22Rv1 (cell line): ENCODE results near the gene TSTD2.
A peak's percentile ranks its signal among the peaks of the same experiment; 100 is the strongest.

Source experiments
- H3K27ac ChIP-seq: fragments of 450-650 bp; 2 replicates; pipeline ENCODE4 v1.5.1; 2017
- ZFX ChIP-seq: fragments of 450-650 bp; IDR thresholded peaks from 2 replicates; pipeline ENCODE4 v1.6.1; 2017; ENCODE audit warnings: antibody characterized with exemption, borderline replicate concordance
- TF ChIP-seq, protein P1 (sequence below): fragments of 450-650 bp; IDR thresholded peaks from 2 replicates; pipeline ENCODE4 v1.5.1; 2017; ENCODE audit warnings: mild to moderate bottlenecking

The TSTD2 gene

DNA sequence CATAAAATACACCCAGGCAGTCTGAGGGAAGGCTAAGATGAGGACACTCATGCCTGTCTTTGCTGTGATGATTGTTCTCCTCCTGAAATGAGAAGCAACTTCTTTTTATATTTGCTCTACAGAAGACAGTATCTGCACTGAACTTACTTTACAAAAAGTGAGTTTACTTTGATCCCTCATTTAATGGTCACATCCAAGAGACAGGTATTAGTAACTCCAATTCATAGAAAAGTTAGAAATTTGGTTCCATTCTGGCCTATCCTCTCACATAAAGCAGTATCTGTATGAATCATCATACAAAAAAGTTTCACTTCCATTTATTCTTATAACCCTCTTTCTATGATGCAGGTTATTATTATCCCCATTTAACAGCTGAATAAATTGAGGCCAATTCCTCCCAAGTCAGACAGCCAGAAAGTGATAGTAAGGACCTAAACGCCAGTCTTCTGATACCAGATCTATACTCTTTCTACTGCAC is 15.2 kb downstream of the TSTD2 start:
- TF ChIP-seq ZFX = no peak
- TF ChIP-seq, protein P1, sequence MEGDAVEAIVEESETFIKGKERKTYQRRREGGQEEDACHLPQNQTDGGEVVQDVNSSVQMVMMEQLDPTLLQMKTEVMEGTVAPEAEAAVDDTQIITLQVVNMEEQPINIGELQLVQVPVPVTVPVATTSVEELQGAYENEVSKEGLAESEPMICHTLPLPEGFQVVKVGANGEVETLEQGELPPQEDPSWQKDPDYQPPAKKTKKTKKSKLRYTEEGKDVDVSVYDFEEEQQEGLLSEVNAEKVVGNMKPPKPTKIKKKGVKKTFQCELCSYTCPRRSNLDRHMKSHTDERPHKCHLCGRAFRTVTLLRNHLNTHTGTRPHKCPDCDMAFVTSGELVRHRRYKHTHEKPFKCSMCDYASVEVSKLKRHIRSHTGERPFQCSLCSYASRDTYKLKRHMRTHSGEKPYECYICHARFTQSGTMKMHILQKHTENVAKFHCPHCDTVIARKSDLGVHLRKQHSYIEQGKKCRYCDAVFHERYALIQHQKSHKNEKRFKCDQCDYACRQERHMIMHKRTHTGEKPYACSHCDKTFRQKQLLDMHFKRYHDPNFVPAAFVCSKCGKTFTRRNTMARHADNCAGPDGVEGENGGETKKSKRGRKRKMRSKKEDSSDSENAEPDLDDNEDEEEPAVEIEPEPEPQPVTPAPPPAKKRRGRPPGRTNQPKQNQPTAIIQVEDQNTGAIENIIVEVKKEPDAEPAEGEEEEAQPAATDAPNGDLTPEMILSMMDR = no peak
- H3K27ac ChIP-seq = no peak overlapping the region

DNA sequence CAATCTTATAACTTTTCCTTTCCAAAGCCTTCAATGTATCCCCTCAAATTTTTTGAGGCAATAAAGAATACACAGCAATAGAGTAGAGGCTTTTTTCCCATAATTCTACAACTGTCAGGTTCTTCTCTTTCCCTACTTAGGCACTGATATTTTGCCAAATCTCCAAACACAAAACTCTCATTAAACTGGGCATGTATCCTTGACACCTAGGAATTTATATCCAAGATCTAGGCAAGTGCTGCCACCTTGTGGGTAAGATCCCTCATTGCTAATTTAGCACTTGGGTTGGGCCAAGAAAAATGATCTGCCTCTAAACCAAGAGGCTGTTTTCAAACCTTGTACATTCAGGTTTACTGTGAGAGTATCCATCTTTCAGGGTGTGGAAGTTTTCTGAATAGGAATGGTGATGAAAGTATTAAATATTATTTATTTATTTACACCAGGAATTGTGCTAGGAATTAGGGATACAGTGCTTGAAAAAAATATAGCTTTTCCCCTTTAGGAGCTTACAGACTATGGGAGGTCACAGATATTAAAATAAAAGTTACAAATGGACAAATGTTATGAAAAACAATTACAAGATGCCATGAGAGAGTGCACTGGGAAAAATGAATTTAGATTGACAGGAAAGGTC is 17.6 kb downstream of the TSTD2 start:
- no peak overlapping the region for H3K27ac ChIP-seq
- TF ChIP-seq, protein P1 = peak; percentile 87
- TF ChIP-seq ZFX = no peak

DNA sequence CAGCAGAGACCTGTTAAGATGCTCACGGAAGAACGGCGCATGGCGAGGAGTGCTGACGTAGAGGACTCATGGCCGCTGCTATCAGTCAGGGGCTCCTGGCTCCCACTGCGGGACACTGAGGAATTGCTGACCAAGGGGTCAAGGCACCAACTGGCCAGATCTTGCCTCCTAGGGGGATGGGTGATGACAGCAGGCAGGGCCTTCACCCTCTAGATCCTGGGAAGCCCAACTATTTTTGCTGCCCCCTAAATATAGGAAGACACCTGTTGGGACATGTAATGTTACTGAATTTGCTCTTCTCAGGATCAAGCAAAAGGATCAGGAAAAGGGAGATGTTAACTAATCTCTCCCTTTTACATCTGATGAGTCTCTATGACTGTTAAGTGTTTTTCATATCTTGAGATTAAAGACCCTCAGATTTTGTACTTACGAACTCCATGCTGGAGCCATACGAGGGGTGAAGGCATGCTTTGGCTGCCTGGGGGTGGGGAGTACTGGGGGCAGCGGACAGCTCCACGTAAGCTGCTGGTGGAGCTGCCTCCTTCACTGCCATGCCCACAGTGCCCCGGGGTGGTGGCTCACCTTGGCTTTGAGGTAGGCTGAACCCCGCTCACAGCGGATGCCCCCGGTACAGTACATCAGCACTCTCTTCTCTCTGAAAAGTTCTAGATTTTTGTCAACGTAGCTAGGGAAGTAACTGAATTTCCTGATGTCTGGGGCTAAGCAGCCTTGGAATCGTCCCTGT is 28.1 kb downstream of the TSTD2 start:
- H3K27ac ChIP-seq = no peak overlapping the region
- TF ChIP-seq ZFX = no peak
- TF ChIP-seq, protein P1 = no peak

DNA sequence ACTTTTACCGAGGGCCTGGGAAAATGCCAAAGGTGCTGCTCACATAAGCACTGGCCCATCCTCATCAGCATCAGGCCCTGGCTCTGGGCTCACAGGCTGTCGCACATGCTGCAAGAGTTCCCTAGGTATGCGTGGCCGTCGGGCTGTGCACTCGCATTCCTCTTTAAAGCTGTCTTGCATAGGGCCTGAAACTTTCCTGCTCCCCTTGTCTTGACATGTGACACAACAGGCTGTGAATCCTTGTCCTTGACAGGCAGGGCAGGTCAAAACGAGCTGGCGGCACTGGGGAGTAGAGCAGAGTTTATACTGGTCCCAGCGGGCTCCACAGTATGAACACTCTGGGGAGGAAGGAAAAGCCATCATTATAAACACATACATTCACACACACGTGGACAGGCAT is 30.7 kb downstream of the TSTD2 start:
- TF ChIP-seq ZFX = no peak
- TF ChIP-seq, protein P1 = no peak
- no peak overlapping the region for H3K27ac ChIP-seq

DNA sequence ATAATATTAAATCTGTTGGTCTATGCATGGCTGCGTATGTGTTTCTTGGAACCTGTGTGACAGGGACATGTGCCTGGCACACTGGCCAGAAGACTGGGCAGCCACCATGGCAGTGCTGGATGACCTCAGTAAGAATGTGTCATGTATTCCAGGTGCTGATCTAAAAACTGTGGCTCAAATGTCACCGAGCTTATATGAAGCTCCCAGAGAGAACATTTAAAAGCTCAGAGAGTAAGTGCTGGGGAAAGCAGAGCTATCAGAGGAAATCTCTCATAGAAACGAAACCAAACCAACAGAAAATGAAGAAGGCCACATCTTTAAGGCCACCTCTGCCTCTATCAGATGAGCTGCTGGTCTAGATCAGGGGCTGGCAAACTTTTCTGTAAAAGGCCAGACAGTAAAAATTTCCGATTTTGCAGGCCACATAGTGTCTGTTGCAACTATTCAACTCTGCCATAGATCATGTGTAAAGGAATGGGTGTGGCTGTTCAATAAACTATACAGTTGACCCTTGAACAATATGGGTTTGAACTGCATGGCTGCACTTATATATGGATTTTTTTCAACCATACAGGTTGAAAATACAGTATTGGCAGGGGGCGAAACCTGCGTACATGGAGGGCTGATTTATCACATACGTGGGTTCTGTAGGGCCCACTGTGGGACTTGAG is 31.8 kb downstream of the TSTD2 start:
- H3K27ac ChIP-seq = no peak overlapping the region
- TF ChIP-seq, protein P1 = no peak
- no peak for TF ChIP-seq ZFX

DNA sequence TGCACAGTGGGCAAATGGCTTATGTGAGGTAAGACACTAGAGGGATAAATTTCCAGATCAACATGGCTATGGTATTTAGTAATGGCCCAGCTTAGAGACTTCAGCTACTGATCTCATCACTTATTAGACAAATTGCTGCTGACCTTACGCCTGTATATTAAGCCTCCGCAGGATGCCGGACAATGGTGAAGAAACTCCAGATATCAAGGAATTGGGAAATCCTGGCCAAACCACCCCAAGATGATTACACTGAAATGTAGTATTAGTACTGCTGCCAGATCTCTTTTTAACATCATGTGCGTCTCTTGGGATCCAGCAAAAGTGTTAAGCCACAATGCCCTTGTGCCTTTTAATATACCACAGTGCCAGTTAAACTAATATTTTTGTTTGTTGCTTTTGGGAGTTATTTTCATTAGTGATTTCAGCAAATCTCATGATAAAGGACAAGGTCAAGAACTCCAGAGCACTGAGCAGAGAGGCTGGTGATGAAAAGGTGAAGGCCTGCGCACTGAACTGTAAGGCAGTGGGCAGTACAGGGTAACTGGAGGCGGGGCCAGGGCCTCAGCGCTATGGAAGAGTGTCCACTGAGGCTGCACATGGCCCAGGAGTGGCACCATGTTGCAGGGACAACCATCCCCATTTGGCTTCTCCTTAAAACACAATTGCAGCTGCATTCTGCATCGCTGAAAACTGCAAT is 32.5 kb downstream of the TSTD2 start:
- no peak overlapping the region for H3K27ac ChIP-seq
- TF ChIP-seq, protein P1 = no peak
- TF ChIP-seq ZFX = no peak
